Kidney (tissue), 14 donors: Measurements from ENCODE around the gene EHD1. TPM values are rescaled to one million over a fixed set of nuclear protein-coding genes. Genes with fewer than 3 reads are reported as not detected.
A peak's percentile ranks its signal among the peaks of the same experiment; 100 is the strongest.

ENCODE experiments used
- DNase-seq, 5 donors: peaks; one replicate each; pipeline ENCODE4 v3.0.0-alpha.2; 2013 to 2020
- FAIRE-seq: peaks from 2 replicates; lab custom pipeline; 2012; peaks lifted over from hg19 to GRCh38; lab: Jason Lieb, UNC
- H3K27ac ChIP-seq, 2 donors: one replicate each; pipeline ENCODE4 v1.7.0; 2013; ENCODE audit warnings: low read depth in 2 of 2, low read length in 2 of 2, inconsistent platforms in 1 of 2
- H3K27me3 ChIP-seq: one replicate; pipeline ENCODE4 v1.7.1; 2013; ENCODE audit warnings: low read length, inconsistent platforms; ENCODE audit not compliant: control insufficient read depth, insufficient read depth
- H3K36me3 ChIP-seq, 3 donors: one replicate each; pipeline versions ENCODE4 v1.7.0 to v1.7.1; 2013; ENCODE audit warnings: low read length in 3 of 3, control low read depth in 1 of 3, inconsistent platforms in 1 of 3; ENCODE audit not compliant: insufficient read depth in 3 of 3, control insufficient read depth in 2 of 3
- H3K4me1 ChIP-seq, 3 donors: one replicate each; pipeline versions ENCODE4 v1.7.0 to v1.7.1; 2013; ENCODE audit warnings: low read length in 3 of 3, inconsistent platforms in 1 of 3, low read depth in 1 of 3; ENCODE audit not compliant: control insufficient read depth in 2 of 3, insufficient read depth in 2 of 3
- H3K4me3 ChIP-seq, 3 donors: one replicate each; pipeline versions ENCODE4 v1.7.0 to v1.8.1; 2013; ENCODE audit warnings: low read length in 3 of 3, control low read depth in 1 of 3, inconsistent platforms in 1 of 3
- H3K9ac ChIP-seq, 3 donors: one replicate each; pipeline versions ENCODE4 v1.7.0 to v1.7.1; 2013; ENCODE audit warnings: low read length in 3 of 3, control low read depth in 1 of 3, inconsistent platforms in 1 of 3
- H3K9me3 ChIP-seq, 3 donors: one replicate each; pipeline versions ENCODE4 v1.7.0 to v1.7.1; 2013; ENCODE audit warnings: low read length in 3 of 3, control low read depth in 1 of 3, inconsistent platforms in 1 of 3; ENCODE audit not compliant: control insufficient read depth in 2 of 3, insufficient read depth in 1 of 3
- CTCF ChIP-seq: IDR thresholded peaks from 3 replicates; pipeline ENCODE4 v1.5.1; 2012; ENCODE audit warnings: mild to moderate bottlenecking, moderate library complexity, borderline replicate concordance; ENCODE audit not compliant: insufficient read depth; ENCODE audit errors: extremely low read depth
- intact Hi-C: fragments of 100-400 bp; cut with DNase I; formaldehyde crosslinking; loops from one replicate; pipeline ENCODE4 v1.11.1; 2022
- polyA plus RNA-seq: library from polyadenylated mRNA; stranded (reverse); fragments of 350-450 nt; fragmentation: Illumina TruSeq; extraction: RNeasy Lipid Tissue Mini Kit (QIAGEN cat#74804); gene quantifications from one replicate; pipeline ENCODE4 v1.2.3, GENCODE V29; 2014; ENCODE audit warnings: low read depth, low replicate concordance; ENCODE audit not compliant: insufficient read depth
- total RNA-seq: library from RNA; stranded (reverse); fragmentation: NEBNext Ultra II Directional; extraction: Animal tissue kit (Norgen Biotek cat#: 25700); gene quantifications from one replicate; pipeline ENCODE4 v1.2.1, GENCODE V29; 2021
- donor health status: control.
- donor health status: control.
- donor health status: control.
- donor health status: control.
- donor health status: control.
- donor health status: DM: yes; HTN: yes; CAD: no.
- donor health status: Normal renal cell carcinoma (clear cell type).

EHD1 gene
- total and polyA plus RNA-seq, 2 donors from 2014 or later = 48.9 to 76.1 TPM

GRCh38 chr11:64919627-64920026 is 41.2 kb upstream of the EHD1 start:
- no peak for DNase-seq
- FAIRE-seq = no peak
- Histone ChIP-seq H3K27me3 (no peaks in the 10 kb centered on the region), H3K9me3 (no peaks in the 10 kb centered on the region), H3K9ac (no peak overlapping the region), H3K36me3 (no peaks in the 10 kb centered on the region), H3K4me1 (peaks cover 0 to 20% (median 4%) of the 10 kb centered on the region in 3 donors), H3K4me3 (no peak overlapping the region), H3K27ac (no peak overlapping the region)
- TF ChIP-seq CTCF = no peak
- intact Hi-C loops = no loop called here

GRCh38 chr11:64918017-64918416 is 39.6 kb upstream of the EHD1 start:
- no peak for FAIRE-seq
- Histone ChIP-seq H3K9ac (peak overlapping the region; percentile 53 to 82 (median 78)), H3K27me3 (no peaks in the 10 kb centered on the region), H3K4me3 (peak overlapping the region; percentile 74 to 83 (median 82)), H3K36me3 (peaks cover 0 to 7% (median 3%) of the 10 kb centered on the region in 3 donors), H3K4me1 (peaks cover 0 to 16% (median 4%) of the 10 kb centered on the region in 3 donors), H3K9me3 (no peaks in the 10 kb centered on the region), H3K27ac (peak overlapping the region in 1 of 2 donors; percentile 59)
- intact Hi-C loops = no loop called here
- peak in 3 of 5 donors; percentile 36 to 66 (median 63) for DNase-seq
- peak; percentile 12 for TF ChIP-seq CTCF

- Histone ChIP-seq H3K27me3 (no peaks in the 10 kb centered on the region), H3K27ac (peak overlapping the region; percentile 51 to 59), H3K9me3 (no peaks in the 10 kb centered on the region), H3K4me1 (peaks cover 0 to 16% (median 4%) of the 10 kb centered on the region in 3 donors), H3K36me3 (peaks cover 0 to 7% (median 3%) of the 10 kb centered on the region in 3 donors), H3K4me3 (peak overlapping the region; percentile 74 to 83 (median 82)), H3K9ac (peak overlapping the region; percentile 3 to 82 (median 78))
- no peak for TF ChIP-seq CTCF
- FAIRE-seq = no peak
- DNase-seq = no peak
- intact Hi-C loops = no loop called here
These were observed 39.2 kb upstream of the EHD1 start for GRCh38 chr11:64917663-64917995.
